KOPT-K1 (cell line): ENCODE results near the gene TLE4.

ENCODE experiments used
- H3K27ac ChIP-seq: fragments of 200-600 bp; sonication (generic); 2 replicates; pipeline ENCODE4 v1.5.1; 2016; ENCODE audit warnings: antibody characterized with exemption, mild to moderate bottlenecking, low read depth, low read length; ENCODE audit not compliant: poor library complexity, severe bottlenecking
- H3K36me3 ChIP-seq: fragments of 200-600 bp; sonication (generic); 2 replicates; pipeline ENCODE4 v1.5.1; 2017; ENCODE audit warnings: antibody characterized with exemption, mild to moderate bottlenecking, low read length, moderate library complexity; ENCODE audit not compliant: insufficient read depth
- H3K9me3 ChIP-seq: fragments of 200-600 bp; sonication (generic); 2 replicates; pipeline ENCODE4 v1.5.1; 2017; ENCODE audit warnings: antibody characterized with exemption, low read length, mild to moderate bottlenecking; ENCODE audit not compliant: insufficient read depth, poor library complexity, severe bottlenecking

Gene TLE4

DNA sequence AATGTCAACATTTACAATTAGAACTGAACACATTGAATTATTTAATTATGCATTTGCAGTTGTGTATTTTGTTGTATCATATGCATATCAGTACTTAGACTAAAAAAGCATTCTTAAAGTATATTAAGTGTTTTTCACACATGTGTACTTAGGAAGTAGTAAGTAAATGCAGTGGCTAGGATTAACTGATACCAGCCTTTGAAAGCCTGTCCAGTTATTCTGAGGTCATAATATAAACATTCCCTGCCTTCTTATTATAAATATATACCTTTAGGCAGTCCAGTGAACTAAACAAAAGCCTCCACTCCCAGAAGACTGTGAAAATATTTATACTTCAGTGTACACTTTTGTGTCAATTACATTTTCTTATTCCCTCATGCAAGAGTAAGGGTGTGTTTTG is 83.8 kb downstream of the TLE4 start:
- Histone ChIP-seq H3K9me3 (no peaks in the 10 kb centered on the region), H3K36me3 (no peaks in the 10 kb centered on the region), H3K27ac (no peak overlapping the region)

DNA sequence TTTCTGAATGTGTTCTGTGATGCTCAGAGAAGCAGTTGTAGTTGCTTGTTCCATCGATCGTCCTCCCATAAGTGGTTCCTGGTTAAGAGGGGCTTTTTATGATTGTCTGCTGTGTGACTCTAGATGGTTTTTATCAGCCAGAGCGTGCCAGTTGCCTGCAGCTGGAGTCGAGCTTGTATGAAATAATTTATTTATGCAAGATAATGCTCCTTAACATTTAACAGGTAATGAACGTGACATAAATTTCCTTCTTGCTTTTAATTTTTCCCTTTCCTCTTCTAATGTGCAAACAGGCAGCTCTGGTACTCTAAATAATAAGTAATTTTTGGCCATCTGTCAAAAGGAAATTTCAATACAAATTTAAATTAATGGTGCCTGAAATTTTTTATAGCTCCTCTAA is 84.4 kb downstream of the TLE4 start:
- H3K9me3 ChIP-seq, result no peaks in the 10 kb centered on the region
- H3K36me3 ChIP-seq, result no peaks in the 10 kb centered on the region
- no peak overlapping the region for H3K27ac ChIP-seq

DNA sequence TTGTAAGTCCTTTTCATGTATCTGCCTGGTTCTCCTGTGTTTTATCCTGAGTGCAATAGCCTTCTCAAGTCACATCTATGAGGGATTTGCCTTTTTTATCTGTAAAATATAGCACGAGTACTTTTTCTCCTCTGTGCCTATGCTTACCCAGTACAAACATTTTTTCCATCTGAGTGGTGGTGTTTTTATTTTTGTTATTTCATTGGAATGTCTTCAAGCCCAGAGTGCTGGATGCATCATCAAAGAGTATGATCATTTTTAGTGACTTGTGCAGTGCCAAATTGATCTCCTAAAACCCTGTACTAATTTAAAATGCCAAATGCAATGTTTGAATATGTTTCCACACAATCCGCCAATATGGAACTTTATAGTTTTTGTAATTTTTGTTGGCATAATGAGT is 86.1 kb downstream of the TLE4 start:
- H3K9me3 ChIP-seq, result no peaks in the 10 kb centered on the region
- H3K36me3 ChIP-seq, result no peaks in the 10 kb centered on the region
- no peak overlapping the region for H3K27ac ChIP-seq

DNA sequence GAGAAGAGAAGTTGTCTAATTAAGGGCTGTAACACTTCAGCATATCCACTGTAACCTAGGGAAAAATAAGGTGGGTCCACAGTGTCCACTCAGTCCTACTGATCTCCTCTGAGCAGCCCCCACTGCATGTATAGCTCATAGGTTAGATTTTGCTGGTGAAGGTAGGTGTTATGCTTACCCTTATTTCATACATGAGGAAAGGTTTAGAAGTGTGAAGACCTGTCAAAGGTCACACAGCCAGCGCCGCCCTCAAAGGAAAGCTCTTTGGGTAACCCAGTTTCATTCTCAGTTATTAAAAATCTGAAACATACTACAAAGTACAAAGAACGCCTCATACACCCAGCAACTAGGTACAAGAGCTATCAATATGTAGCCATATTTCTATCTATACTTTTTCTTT is 87.2 kb downstream of the TLE4 start:
- no peaks in the 10 kb centered on the region for H3K36me3 ChIP-seq
- no peak overlapping the region for H3K27ac ChIP-seq
- no peaks in the 10 kb centered on the region for H3K9me3 ChIP-seq

DNA sequence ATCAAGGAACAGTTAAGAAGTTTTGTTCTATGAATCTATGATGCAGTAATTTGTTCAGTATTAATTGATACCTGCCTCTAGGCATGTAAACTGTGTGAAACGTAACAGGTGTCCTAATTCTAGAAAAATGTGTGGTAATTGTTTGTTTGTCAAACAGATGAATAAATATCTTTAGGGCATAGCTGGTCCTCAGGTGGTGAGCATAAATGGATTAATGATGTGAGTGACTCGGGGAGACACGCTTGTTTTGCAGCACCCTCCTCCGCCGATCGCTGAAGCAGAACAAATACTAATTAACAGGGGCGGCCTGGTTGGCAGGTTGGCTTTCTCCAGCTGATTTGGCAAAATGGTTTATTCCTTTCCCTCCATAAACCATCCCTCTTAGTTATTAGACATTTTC is 88.8 kb downstream of the TLE4 start:
- Histone ChIP-seq H3K27ac (no peak overlapping the region), H3K36me3 (no peaks in the 10 kb centered on the region), H3K9me3 (no peaks in the 10 kb centered on the region)

DNA sequence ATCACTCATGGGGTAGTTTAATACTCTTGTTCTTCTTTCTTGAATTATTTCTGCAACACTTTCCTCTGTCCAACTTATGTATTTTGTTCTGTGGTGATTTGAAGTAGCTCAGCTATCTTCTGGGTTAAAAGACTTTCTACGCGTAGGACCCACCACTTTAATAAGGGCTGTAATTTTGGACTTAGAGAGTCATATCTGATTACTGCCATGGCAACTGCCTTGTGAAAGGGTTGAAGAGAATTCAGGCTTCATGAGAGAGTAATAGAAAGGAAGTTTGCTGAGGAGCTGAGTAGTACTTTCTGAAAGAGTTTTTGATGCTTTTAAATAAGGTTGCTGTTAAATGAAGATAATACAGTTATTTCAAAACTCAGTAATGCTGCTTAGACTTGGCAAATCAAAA is 89.5 kb downstream of the TLE4 start:
- Histone ChIP-seq H3K27ac (no peak overlapping the region), H3K9me3 (no peaks in the 10 kb centered on the region), H3K36me3 (no peaks in the 10 kb centered on the region)

DNA sequence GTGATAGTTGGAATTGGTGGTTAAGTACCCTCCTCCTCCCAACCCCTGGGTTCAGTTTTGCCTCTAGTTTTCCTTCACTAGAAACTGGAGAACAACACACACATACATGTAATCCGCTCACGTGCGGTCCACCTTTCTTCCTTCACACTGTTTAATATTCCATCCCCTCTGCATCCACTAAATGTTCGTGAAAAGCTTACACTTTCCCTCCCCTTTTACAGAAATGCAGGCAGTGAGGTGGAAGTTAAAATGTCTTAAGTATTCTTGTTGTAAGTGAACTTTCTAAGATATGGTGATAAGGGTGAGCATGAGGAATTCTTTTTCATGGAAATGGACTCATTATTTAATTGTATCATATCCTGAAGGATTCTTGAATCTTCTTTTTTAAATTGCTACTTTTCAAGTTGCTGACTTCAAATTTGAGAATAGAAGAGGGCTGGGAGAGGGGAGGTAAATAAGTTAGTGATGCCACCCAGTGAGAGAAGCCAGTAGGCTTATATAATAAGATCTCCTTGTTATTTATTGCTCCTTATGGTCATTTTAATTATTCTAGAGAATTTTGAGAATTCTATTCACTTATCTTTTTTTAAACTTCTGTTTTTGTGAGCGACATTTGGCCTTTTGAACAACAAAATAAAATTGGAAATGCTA is 90.2 kb downstream of the TLE4 start:
- H3K36me3 ChIP-seq, result no peaks in the 10 kb centered on the region

DNA sequence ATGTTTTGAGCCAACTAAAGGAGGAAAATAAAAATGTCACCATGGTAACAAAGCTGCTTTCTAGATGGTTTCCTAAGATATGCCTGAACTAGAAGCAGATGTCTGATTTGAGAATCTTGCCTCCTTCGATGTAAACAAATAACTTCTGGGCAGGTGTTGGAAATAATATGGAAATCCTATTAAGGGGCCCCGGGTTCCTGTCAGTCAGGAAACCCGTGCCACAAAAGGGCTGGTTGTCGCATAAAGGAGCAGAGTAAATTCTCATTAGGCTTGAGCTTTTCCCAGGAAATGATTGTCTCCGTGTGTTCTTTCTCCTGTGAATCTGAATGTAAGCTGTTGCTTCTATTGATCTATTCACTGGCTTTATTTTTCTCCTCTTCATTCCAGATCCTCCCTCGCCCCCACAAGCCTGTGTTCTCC is 90.8 kb downstream of the TLE4 start:
- Histone ChIP-seq H3K36me3 (no peaks in the 10 kb centered on the region), H3K27ac (no peak overlapping the region), H3K9me3 (no peaks in the 10 kb centered on the region)

More for the DNA sequence above, 90.2 kb downstream of the TLE4 start:
- Histone ChIP-seq H3K9me3 (no peaks in the 10 kb centered on the region), H3K27ac (no peak overlapping the region)

DNA sequence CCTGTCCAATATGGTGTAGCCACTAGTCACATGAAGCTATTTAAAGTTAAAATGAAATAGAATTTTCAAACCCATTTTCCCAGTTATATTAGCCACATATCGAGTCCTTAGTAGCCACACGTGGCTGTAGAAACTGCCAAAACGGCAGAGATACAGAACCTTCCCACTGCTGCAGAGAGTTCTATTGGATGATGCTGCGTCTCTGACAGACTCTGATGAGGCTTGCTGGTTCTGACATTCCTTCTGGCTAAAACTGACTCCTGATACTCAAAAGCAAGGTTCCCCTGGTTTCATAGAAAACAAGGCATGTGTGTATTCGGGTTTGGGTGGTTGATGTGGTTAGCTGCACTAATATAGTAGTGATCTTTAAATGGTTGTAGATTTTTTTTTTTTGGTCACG is 91.5 kb downstream of the TLE4 start:
- Histone ChIP-seq H3K36me3 (no peaks in the 10 kb centered on the region), H3K9me3 (no peaks in the 10 kb centered on the region), H3K27ac (no peak overlapping the region)

DNA sequence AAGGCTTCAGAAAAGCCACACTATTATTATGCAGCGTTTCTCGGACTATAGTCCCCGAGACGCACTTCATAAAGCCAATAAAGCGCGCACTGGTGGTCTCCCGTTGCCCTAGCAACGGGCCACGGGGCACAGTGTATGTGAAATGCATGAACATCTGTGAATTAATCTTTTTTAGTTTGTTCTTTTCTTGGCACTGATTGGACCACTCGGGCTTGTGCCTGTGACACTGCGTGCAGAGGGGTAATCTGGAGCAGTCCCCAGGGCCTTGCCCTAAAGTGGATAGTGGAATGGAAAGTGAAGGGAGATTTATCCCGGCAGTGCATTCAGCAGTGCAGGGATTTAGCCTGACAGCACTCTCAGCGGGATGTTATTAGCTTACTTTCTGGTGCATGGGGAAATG is 92.1 kb downstream of the TLE4 start:
- no peak overlapping the region for H3K27ac ChIP-seq
- H3K36me3 ChIP-seq, result no peaks in the 10 kb centered on the region
- H3K9me3 ChIP-seq, result no peaks in the 10 kb centered on the region

DNA sequence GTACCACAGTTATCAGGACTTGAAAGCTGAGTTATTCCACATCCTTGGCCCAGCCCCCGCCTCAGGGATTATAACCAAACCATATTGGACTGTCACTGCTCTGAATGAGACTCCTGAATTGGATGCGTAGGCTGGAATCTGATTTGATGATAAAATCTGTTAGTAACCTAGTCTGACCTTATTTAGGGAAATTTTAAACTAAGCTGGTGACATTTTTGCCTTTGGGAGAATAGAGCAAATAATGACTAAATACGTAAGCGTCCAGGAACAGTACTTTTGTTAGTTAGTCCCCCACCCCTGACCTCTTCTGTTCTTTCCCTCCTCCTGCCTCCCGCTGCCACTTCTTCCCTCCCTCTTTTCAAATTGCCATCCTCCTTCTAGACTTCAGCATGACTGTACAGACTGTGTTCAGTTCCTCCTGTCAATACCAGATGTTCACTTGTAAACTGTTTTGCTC is 92.6 kb downstream of the TLE4 start:
- no peak overlapping the region for H3K27ac ChIP-seq
- no peaks in the 10 kb centered on the region for H3K9me3 ChIP-seq
- H3K36me3 ChIP-seq, result no peaks in the 10 kb centered on the region

DNA sequence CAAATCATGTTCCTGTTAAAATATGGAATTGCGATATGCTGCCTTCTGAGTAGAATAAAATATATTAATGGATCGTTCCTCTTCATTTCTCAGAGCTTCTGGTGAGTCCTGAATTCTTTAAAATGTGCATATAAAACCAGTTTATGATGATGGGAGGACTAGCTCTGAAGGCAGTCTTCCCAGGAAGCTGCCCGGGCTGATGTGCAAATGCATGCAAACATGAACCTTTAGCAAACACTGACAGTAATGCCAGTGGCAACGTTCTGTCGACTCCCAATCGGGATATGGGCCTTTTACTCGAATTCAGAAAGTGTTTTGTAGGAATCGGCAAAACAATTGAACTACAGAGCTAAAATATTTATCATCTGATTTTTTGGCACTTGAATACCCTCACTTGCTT is 93.6 kb downstream of the TLE4 start:
- Histone ChIP-seq H3K36me3 (no peaks in the 10 kb centered on the region), H3K9me3 (no peaks in the 10 kb centered on the region), H3K27ac (no peak overlapping the region)

DNA sequence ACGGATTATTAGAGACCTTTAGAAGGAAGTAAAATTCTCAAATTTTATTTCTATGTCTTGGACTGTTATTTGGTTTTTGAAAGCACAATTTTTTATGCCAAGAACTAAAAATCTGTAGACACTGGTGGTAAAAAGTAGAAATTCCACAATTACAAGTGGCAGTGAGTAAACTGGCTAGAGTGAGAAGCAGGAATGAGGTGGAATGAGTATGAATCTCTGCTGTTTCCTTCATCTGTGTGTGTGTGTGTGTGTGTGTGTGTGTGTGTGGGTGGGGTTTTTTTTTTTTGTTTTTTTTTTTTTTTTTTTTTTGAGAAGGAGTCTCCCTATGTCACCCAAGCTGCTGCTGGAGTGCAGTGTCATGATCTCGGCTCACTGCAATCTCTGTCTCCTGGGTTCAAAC is 94.2 kb downstream of the TLE4 start:
- Histone ChIP-seq H3K27ac (no peak overlapping the region), H3K9me3 (no peaks in the 10 kb centered on the region), H3K36me3 (no peaks in the 10 kb centered on the region)

DNA sequence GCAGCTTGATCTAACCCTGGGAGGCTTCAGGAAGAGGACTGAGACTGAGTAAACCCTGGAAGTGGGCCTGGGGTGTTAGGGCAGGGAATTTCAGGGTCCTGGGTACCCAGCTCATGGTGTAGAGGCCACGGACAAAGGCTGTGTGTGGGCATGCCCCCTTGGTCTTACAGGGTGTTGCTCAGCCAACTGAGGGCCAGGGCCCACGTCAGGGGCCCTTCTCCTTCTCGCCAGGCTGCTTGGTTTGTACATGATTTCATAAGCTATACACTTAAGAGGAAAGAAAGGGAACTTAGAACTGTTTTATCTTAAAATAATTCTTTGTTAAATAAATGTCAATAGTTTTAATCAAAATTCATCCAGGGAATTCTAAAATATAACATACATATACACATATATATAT is 95.4 kb downstream of the TLE4 start:
- Histone ChIP-seq H3K27ac (no peak overlapping the region), H3K36me3 (no peaks in the 10 kb centered on the region), H3K9me3 (no peaks in the 10 kb centered on the region)

DNA sequence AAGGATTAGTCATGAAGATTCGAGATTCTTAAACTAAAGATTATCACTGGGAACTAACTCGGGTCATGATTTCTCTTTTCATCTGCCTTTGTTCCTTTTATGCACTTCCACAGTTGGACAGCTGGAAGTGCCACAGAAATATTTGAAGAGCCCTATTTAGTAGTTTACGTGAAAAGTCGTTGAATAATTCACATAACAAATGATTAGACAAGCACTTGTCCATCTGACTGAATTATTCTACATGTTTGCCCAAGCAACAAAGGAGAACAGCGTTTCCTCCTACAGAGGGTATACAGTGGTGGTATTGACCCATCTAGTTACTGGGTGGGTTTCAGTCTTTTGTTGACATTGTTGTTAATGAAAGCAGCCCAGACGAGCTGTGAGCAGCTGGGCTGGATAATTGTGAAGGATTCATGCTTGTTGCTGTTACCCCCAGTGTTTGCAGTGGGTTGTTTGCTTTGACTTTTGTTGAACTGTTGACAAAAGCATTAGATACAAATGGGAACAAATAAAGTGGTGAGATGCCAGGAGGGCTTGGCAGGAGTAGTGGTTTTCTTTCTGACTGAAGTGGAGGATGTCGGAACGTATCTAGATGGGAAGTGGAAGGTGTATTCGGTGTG is 96.2 kb downstream of the TLE4 start:
- Histone ChIP-seq H3K9me3 (no peaks in the 10 kb centered on the region), H3K27ac (no peak overlapping the region), H3K36me3 (no peaks in the 10 kb centered on the region)

DNA sequence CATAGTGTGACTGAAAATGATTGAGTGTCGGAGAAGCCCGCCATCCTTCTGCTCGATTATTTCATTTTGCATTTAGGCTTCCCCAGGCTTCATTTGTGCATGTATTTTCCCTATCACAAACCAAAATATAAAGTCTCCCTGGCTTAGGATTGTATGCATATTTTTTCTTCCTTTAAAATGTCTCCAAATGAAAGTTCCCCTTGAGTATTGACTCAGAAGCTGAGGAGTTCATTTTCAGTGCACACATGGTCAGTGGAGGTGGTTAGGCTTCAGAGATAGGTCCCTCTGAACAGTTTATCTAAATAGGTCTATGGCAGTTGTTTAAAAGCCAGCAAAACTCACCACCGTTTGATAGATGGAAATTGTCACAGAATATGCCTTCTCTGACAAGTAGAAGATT is 97.2 kb downstream of the TLE4 start:
- Histone ChIP-seq H3K9me3 (no peaks in the 10 kb centered on the region), H3K36me3 (no peaks in the 10 kb centered on the region), H3K27ac (no peak overlapping the region)
